ENCODE measurements around the gene ZNF248.
"Not testable (repeated sequence)": the region's sequence is repeated elsewhere in the genome, so short reads cannot be mapped to it uniquely, and the experiment has no call there.

ZNF248 gene

DNA sequence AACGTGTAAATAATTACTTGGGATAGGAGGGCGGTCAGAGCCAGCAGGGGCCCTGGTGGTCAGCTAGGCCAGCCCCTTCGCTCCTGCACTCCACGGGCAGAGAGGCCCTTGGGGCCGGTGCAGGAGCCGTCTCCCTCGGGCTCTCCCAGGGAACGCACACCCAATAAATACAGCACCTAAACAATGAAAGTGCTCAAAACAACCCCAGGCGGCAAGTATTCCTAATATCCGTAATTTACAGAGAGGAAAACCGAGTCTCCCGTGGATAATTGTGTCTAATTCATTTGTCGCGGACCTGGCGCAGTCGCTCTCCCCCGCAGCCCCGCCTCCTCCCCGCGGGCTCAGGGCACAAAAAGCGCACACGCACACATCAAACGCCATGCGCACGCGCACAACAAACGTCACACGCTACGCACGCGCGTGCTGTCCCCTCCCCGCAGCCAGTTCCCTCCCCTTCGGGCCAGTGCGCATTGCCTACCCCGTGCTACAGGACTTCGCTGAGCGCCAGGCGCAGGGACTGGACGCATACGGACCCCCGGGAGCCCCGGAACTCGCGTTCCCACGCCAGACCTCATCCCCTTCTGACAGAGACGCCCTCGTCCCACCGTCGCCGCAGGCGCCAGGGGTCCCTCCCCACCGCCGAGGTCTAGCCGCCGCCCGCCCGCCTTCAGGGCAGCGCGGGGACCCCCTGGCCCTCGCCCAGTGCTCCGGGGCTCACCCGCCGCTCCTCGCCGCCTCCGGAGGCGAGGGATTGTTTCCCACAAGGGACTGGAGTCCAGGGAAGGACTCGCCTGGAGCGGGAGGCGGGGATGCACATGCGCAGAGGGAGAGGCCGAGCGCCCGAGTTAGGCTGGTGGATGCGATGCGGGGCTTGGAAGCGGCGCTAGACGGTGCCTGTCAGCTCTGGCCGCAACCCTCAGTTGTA, at the start of gene ZNF248:
Gene ZNF248, minus strand, starts transcription at position 324 of the 925 bp plus-strand sequence. CDS start 1,300 bp downstream, outside the sequence.
- peak; percentile 96 for DNase-seq

DNA sequence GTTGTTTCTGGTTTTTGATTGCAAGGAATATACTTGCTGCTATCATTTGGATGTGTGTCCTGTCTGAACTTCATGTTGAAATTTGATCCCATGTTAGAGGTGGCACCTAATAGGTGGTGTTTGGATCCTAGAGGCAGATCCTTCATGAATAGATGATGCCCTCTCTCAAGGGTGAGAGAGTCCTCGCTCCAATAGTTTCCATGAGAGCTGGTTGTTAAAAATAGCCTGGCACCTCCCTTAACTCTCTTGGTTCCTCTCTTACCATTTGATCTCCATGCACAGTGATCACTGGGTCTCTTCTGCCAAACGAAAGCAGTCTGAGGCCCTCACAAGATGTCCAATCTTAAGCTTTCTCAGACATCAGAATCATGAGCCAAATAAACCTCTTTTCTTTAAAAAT, 49.0 kb upstream of the ZNF248 start:
- DNase-seq, result no peak

DNA sequence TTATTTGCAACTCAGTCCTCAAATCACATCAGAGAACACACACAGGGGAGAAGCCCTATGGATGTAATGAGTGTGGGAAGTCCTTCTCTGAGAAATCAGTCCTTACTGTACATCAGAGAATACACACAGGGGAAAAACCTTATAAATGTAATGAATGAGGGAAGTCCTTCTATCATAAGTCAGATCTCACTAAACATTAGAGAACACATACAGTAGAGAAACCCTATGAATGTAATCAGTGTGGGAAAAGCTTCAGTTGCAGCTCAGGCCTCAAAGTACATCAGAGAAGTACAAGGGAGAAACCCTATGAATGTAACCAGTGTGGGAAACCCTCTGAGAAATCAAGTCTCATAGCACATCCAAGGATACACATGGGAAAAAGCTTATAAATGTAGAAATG, 39.0 kb upstream of the ZNF248 start:
- DNase-seq, result no peak

DNA sequence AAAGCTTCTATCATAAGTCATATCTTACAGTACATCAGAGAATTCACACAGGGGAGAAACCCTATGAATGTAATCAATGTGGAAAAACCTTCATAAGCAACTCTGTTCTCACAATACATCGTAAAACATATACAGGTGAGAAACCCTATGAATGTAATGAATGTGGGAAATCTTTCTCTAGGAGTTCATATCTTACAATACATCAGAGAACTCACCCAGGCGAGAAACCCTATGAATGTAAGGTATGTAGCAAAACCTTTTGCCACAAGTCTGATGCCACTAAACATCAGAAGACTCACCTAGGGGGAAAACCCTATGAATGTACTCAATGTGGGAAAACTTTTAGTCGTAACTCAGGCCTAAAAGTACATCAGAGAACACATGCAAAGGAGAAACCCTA, 38.3 kb upstream of the ZNF248 start:
- no peak for DNase-seq

DNA sequence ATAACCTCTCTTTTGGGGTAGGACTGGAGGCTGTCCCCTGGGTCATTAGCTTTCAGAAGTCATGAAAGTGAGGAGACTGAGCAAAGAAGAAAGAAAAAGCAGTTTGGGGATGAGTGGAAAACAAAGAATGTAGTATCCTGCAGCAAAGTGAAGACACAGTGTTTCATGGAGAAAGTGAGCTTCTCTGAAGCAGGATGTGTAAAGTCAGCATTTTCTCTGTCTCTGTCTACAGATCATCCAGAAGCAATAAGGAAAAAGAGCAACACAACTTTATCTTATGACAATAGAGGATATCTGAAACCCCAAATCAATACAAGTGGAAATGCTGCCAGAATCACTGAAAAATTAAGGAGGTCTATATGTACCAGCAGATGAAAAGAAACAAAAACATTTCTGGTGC, 28.4 kb upstream of the ZNF248 start:
- DNase-seq, result no peak

DNA sequence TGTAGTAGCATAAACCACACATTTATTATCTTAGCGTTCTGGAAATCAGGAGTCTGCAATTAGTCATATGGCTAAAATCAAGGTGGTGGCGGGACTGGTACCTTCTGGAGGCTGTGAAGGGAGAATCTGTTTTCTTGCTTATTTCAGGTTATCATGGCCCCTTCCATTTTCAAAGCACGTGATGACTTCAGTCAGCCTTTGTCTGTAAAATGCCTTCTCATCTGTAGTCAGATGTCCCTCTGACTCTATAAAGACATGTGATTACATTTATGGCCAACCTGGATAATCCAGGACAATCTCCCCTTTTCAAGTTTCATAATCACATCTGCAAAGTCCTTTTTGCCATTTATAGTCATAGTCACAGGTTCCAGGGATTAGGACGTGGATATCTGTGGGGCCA, 15.5 kb upstream of the ZNF248 start:
- DNase-seq, result no peak

DNA sequence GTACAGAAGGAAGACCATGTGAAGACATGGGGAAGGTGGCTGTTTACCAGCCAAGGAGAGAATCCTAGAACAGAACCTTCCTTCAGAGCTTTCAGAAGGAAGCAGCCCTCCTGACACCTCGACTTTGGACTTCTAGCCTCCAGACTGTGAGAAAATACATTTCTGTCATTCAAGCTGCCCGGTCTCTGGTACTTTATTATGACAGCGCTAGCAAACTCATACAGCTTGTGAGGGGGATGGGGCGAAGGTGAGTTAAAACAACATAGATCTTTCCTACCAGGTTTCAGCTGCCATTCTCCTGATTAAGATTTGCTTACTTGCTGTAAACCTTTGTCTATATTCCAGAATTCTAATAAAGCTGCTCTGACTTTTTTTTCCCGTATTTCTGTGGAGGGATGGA, 14.9 kb upstream of the ZNF248 start:
- no peak for DNase-seq

DNA sequence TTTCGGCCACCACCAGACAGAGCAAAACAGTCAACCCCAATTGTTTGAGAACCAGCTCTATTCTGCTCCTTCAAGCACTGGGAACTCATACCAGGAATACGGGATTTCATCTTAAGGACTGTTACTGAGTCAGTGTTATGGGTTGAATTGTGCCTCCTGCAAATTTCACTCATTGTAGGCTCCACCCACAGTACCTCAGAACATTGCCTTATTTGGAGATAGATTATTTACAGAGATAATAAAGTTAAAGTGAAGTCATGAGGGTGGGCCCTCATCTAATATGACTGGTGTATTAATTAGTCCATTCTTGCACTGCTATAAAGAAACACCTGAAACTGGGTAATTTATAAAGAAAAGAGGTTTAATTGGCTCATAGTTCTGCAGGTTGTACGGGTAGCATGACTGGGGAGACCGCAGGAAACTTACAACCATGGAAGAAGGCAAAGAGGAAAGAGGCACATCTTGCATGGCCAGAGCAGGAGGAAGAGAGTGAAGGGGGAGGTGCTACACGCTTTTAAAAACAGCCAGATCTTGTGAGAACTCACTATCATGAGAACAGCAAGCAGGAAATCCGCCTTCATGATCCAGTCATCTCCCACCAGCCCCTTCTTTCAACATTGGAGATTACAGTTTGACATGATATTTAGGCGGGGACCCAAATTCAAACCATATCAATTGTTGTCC, 14.3 kb upstream of the ZNF248 start:
- DNase-seq, result no peak

DNA sequence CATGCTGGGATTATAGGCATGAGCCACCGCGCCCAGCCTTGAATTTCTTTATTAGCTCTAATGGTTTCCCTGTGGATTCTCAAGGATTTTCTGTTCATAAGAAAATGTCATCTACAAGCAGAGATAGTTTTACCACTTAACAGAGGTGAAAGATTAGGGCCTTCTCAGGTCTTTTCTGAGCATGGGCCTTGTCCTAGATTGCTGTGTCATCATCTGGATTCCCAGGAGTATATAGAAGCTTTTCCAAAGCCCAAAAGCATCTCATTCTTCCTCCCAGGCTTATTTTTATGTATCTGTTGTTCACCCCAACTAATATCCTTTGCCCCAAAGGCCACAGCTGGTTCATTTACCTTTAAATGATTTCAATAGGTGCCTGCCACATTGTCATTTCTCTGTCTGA, 13.7 kb upstream of the ZNF248 start:
- no peak for DNase-seq

DNA sequence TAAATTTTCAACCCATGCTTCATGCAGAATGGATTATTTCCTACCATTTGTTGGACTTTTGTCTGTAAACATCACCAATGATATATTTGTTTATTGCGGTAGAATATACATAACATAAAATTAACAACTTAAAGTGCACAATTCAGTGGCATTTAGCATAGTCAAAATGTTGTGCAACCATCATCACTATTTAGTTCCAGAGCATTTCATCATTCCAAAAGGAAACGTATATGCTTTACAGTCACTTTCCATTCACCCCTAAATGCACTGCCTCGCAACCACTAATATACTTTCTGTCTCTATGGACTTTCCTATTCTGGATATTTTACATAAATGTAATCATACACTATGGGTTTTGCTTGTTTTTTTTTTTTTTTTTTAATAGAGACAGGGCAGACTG, 11.4 kb upstream of the ZNF248 start:
- DNase-seq, result no peak

DNA sequence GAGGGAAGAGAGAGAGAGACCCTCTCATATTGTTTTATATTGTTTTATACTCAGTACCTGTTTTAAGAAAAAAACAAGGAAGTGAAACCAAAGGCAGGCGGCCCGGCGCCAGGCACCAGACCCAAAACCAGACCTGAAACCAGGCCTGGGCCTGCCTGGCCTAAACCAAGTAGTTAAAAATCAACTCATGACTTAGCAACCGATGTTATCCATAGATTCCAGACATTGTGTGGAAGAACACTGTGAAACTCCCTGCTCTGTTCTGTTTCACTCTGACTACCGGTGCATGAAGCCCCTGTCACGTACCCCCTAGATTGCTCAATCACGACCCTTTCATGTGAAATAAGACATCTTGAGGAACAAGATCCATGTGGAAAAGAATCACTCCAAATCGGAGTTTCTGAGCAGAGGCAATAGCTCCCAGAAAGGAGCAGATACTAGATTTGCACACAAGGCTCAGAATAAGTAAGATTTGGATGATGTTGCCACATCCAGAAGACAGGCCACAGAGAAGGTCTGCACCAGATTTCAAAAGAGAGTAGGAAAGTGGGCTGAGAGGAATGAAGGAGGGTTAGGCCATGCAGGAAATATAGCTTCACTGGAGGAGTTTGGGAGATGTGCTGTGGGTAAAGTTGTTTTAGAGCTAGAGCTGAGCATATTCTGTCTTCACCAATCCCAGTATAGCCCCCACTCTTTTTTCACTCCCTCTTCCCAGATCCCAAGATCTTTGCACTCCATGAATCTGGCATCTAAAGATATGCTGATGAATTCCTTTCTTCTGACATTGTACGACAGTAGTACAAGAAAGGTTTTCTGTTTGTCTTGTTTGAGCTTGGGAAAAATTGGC, 8.8 kb upstream of the ZNF248 start:
- no peak for DNase-seq

DNA sequence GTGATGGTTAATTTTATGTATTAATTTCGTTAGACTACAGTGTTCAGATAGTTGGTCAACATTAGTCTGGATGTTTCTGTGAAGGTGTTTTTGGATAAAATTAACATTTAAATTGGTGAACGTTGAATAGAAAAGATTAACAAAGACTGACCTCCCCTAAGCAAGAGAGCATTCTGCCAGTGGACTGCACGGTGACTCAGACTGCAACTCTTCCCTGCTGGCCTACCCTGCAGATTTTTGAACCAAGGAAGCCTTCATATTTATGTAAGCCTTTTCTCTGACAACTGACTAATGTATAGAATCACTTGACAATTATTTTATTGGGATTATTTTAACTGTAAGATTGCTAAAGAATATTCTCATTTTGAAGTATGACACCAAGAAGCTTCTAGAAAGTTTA, 7.9 kb upstream of the ZNF248 start:
- DNase-seq, result no peak

DNA sequence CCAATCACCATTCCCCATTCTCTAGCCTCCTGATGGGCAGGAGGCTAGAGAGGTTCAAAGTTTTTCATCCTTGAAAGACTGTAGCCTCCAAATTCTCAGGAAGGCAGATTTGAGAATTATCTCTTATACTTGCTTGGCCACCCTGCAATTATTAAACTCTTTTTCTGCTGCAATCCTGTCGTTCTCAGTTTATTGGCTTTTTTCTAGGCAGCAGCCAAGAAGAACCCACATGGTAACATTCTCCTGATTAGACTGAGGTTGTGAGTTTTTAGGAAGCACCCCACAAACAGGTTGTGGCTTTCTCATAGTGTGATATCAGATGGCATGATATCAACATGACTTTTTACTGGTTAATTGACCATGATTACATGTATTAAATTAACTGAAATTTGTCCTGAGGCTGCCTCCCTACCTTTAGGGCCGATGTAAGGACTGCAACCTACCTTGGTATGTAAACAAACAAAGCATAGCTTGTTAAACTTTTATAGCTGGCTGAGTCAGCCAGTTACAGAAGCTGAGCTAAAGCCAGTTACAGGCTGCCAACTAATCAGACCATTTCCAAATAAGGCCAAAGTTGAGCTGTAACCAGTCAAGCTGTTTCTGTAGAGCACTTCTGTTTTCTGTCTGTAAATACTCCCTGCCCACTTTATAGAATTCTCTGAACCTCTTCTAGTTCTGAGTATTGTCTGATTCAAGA, 3.2 kb upstream of the ZNF248 start:
- DNase-seq, result no peak

DNA sequence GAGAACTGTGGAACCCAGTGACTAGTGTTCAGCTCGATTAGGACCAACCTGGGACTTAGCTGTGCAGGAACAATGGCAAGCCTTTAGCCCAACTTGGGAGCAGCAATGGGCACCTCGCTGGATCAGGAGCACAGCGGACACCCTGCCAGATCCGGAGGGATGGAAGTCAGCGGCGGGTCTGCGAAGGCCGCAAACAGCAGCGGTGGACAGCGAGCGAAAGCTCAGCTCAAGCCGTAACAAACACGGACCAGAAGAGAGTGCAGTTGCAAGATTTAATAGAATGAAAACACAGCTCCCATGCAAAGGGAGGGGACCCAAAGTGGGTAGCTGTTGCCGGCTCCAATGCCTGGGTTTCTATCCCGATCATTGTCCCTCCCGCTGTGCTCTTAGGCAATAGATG, 1.9 kb upstream of the ZNF248 start:
- DNase-seq, result not testable (repeated sequence)

DNA sequence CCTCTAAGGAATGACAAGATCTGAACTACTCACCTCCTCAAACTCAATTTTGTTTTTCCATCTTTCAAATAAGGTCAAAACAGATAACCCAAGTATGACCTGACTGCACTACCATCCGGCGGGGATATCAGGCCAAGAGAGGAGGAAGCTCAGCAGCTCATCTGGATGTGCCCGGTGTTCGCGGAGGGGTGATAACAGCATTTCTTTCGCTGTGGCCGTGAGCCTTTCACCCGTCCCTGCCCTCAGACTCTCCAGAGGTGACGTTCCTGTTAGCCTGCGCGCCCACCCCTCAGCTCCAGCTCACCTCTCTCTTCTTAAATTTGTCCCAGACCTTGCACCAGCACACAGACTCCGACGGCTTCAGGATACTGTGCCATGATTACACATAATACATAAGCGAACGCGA, 526 bp downstream of the ZNF248 start:
- DNase-seq, result peak; percentile 35

DNA sequence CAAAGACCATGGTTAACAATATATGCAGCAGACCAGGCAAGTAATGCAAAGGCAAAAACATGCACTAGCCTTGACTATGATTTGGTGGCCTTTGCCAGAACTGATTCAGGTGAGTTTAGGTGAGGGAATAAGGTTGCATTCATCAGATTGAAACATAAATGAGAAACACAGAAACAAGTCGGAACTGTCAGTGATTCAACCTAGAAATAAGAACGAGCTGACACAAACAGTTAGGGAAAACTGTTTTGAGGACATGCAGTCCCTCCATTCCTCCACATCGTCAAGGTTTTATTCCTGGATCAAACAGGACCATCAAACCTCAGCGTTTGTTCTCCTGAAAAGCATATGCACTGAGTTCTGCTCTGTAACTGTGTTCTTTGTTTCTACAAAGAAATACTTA, 1.8 kb downstream of the ZNF248 start:
- DNase-seq, result no peak

DNA sequence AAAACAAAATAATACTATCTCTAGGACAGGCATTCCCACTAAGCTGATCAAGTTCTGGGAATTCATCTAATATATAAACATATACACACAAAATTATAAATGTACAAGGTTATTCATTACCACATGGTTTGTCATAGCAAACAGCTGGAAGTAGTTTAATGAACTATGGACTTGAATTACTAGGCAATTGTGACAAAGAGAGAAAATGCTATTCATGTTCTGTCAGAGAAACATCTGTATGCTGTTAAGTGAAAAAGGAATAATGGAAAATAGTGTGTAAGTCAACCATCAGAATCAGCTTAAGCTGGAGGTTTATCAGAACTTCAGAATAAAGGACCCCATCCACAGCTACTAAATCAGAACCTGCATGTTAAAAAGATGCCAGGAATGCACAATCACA, 2.8 kb downstream of the ZNF248 start:
- no peak for DNase-seq

DNA sequence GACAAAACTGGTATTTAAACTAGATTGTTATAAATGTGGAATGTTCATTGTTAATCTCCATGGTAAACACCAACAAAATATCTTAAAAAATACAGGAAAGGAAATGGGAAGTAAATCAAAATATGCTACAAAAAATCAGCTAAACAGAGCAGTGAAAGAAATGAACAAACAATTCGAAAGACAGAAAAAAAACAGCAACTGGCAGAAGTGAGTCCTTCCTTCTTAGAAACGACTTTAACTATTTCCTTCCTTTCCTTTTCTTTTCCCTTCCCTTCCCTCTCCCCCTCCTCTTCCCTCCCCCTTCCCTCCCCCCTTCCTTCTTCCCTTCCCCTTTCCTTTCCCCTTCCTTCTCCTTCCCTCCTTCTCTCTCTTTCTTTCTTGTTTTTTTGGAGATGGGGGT, 12.8 kb downstream of the ZNF248 start:
- DNase-seq, result no peak

DNA sequence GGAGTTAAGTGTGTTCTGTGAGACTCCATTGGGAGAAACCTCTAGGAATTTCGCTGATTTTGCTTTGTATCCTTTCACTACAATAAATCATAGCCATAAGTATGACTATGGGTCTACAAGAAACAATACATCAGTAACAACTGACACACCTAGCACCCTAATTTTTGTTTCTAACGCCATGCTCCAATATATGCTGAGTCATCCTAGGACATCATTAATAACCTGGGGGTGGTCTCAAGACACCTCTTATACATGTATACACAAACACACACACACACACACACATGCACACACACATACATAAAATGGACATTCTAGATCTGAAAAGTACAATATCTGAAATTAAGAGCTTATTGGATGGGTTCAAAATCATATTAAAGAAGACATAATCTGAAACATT, 18.2 kb downstream of the ZNF248 start:
- DNase-seq, result no peak

DNA sequence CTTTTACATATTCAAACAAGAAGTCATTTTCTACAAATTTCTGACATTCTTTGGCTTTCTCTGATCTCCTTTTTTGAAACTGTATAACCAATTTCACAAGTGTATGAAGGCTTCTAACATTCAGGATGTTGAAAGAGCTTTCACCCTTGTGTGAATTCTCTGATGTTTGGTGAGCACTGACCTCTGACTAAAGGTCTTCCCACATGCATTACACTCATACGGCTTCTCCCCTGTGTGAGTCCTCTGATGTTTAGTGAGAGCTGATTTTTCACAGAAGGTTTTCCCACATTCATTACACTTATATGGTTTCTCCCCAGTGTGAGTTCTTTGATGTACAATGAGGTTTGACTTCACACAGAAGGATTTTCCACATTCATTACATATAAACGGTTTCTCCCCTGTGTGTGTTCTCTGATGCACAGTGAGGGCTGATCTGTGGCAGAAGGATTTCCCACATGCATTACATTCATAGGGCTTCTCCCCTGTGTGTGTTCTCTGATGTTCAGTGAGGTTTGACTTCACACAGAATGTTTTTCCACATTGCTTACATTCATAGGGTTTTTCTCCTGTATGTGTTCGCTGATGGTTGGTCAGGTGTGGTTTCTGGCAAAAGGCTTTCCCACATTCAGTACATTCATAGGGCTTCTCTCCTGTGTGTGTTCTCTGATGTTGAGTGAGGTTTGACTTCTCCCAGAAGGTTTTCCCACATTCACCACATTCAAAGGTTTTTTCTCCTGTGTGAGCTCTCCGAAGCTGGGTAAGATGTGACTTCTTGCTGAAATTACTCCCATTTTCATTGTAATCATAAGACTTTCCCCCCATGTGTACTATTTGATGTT, 25.7 kb downstream of the ZNF248 start:
- no peak for DNase-seq

DNA sequence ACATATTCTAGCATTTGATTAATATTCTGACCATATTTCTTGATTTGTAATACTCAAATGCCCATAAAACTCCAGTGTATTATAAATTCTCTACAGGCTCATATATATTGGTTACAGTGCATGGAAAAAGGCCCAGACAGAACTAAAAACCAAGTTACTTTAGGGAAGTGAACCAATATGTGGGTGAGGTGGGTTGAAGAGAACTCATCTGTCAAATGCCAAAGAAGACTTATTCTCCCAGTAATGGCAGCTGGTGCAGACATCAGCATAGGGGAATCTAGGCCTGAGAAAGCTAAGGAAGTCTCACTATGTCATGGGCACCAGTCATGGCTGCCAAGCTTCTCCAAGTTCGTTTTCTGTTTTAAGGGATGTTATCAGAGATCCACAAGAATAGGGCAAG, 30.6 kb downstream of the ZNF248 start:
- DNase-seq, result no peak

DNA sequence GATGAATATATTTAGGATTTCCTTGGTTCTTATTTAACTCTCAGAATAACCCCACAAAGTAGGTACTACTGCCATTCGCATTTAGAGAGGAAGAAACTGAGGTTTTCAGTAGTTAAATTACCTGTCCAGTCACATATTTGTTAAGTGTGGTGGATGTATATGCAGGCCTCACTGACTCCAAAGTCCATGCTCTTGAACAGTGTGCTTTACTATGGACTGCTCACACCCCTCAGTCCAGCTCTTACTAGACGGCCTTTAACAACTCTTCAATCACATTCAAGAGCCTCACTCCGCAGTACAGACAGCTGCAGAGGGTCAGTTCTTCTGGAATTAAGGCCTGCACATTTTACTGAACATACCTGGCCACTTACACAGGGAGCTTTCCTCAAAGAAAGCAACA, 36.2 kb downstream of the ZNF248 start:
- no peak for DNase-seq
